Neural progenitor cell (in vitro differentiated cells): ENCODE results near the gene TMEM248. TPM values are rescaled to one million over a fixed set of nuclear protein-coding genes. Genes with fewer than 3 reads are reported as not detected.

Experiments
- DNase-seq: peaks from one replicate; pipeline ENCODE4 v3.0.0-alpha.2; 2016; ENCODE audit warnings: low spot score
- H2AFZ ChIP-seq: fragments of 200-600 bp; sonication (generic); replicated peaks from 2 replicates; pipeline ENCODE4 v1.6.1; 2016; ENCODE audit warnings: antibody characterized with exemption
- H3F3A ChIP-seq: fragments of 200-600 bp; sonication (generic); 2 replicates; pipeline ENCODE4 v1.6.1; 2016; ENCODE audit warnings: antibody characterized with exemption, low read depth
- H3K27ac ChIP-seq: fragments of 200-600 bp; sonication (generic); 2 replicates; pipeline ENCODE4 v1.5.1; 2016; ENCODE audit warnings: mild to moderate bottlenecking
- H3K27me3 ChIP-seq: fragments of 200-600 bp; sonication (generic); 2 replicates; pipeline ENCODE4 v1.6.1; 2016; ENCODE audit warnings: mild to moderate bottlenecking, moderate library complexity
- H3K36me3 ChIP-seq: fragments of 200-600 bp; sonication (generic); 2 replicates; pipeline ENCODE4 v1.5.1; 2016
- H3K4me1 ChIP-seq: fragments of 200-600 bp; sonication (generic); 2 replicates; pipeline ENCODE4 v1.6.1; 2016; ENCODE audit warnings: mixed run types
- H3K4me2 ChIP-seq: fragments of 200-600 bp; sonication (generic); 2 replicates; pipeline ENCODE4 v1.6.1; 2016
- H3K4me3 ChIP-seq: fragments of 200-600 bp; sonication (generic); 2 replicates; pipeline ENCODE4 v1.5.1; 2016
- H3K79me2 ChIP-seq: fragments of 200-600 bp; sonication (generic); 2 replicates; pipeline ENCODE4 v1.6.1; 2016; ENCODE audit warnings: low read depth
- H3K9ac ChIP-seq: fragments of 200-600 bp; sonication (generic); 2 replicates; pipeline ENCODE4 v1.6.1; 2016
- H3K9me3 ChIP-seq: fragments of 200-600 bp; sonication (generic); 2 replicates; pipeline ENCODE4 v1.5.1; 2016; ENCODE audit warnings: low read depth
- H4K20me1 ChIP-seq: fragments of 200-600 bp; sonication (generic); 2 replicates; pipeline ENCODE4 v1.6.1; 2016; ENCODE audit warnings: low read depth
- H3K27ac Mint-ChIP-seq: 3 replicates; pipeline ENCODE4 v1.8.0; 2021; ENCODE audit warnings: mixed read lengths
- H3K27me3 Mint-ChIP-seq: 2 replicates; pipeline ENCODE4 v1.8.0; 2022; ENCODE audit warnings: low read depth, mild to moderate bottlenecking, inconsistent platforms, moderate library complexity, mixed read lengths; ENCODE audit not compliant: insufficient read depth
- H3K36me3 Mint-ChIP-seq: 3 replicates; pipeline ENCODE4 v1.8.0; 2021; ENCODE audit warnings: mixed read lengths
- H3K4me1 Mint-ChIP-seq: 3 replicates; pipeline ENCODE4 v1.8.0; 2021; ENCODE audit warnings: mixed read lengths
- H3K4me3 Mint-ChIP-seq: 3 replicates; pipeline ENCODE4 v1.8.0; 2021; ENCODE audit warnings: mild to moderate bottlenecking, moderate library complexity, mixed read lengths
- H3K9me3 Mint-ChIP-seq: 3 replicates; pipeline ENCODE4 v1.8.0; 2020; ENCODE audit warnings: mixed read lengths
- EZH2 ChIP-seq: fragments of 200-600 bp; sonication (generic); IDR thresholded peaks from 2 replicates; pipeline ENCODE4 v1.6.1; 2017; ENCODE audit warnings: antibody characterized with exemption, mild to moderate bottlenecking, moderate library complexity
- EZH2phosphoT487 ChIP-seq: fragments of 200-600 bp; sonication (generic); IDR thresholded peaks from 2 replicates; pipeline ENCODE4 v1.6.1; 2017; ENCODE audit warnings: antibody characterized with exemption
- total RNA-seq: library from RNA; depleted of rRNA; stranded (reverse); fragments of >200 nt; gene quantifications from 2 replicates; pipeline ENCODE4 v1.2.3, GENCODE V29; 2015; ENCODE audit warnings: low replicate concordance
- TF ChIP-seq, protein P1 (sequence below): fragments of 200-600 bp; sonication (generic); IDR thresholded peaks from 2 replicates; pipeline ENCODE4 v1.5.1; 2017; ENCODE audit warnings: antibody characterized with exemption, mild to moderate bottlenecking

Gene TMEM248
- total RNA-seq, 1 donor from 2014 or later, result 59.9 TPM

GRCh38 chr7:66957595-66958290 is 36.7 kb downstream of the TMEM248 start:
- TF ChIP-seq EZH2phosphoT487 (no peak), EZH2 (no peak)
- TF ChIP-seq, protein P1, sequence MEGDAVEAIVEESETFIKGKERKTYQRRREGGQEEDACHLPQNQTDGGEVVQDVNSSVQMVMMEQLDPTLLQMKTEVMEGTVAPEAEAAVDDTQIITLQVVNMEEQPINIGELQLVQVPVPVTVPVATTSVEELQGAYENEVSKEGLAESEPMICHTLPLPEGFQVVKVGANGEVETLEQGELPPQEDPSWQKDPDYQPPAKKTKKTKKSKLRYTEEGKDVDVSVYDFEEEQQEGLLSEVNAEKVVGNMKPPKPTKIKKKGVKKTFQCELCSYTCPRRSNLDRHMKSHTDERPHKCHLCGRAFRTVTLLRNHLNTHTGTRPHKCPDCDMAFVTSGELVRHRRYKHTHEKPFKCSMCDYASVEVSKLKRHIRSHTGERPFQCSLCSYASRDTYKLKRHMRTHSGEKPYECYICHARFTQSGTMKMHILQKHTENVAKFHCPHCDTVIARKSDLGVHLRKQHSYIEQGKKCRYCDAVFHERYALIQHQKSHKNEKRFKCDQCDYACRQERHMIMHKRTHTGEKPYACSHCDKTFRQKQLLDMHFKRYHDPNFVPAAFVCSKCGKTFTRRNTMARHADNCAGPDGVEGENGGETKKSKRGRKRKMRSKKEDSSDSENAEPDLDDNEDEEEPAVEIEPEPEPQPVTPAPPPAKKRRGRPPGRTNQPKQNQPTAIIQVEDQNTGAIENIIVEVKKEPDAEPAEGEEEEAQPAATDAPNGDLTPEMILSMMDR, result no peak
- no peak for DNase-seq

GRCh38 chr7:66958538-66959350 is 37.7 kb downstream of the TMEM248 start:
- H4K20me1 ChIP-seq, result no peaks in the 10 kb centered on the region
- H2AFZ ChIP-seq, result no peak overlapping the region
- Mint-ChIP-seq H3K4me3 (no peak overlapping the region), H3K27me3 (peaks cover 2% of the 10 kb centered on the region), H3K27ac (peak overlapping the region; percentile 17), H3K36me3 (peaks cover 11% of the 10 kb centered on the region), H3K9me3 (no peaks in the 10 kb centered on the region), H3K4me1 (peaks cover 2% of the 10 kb centered on the region)
- TF ChIP-seq, protein P1, result no peak
- TF ChIP-seq EZH2, result no peak
- no peak for TF ChIP-seq EZH2phosphoT487
- no peak overlapping the region for H3K4me3 ChIP-seq
- H3K9me3 ChIP-seq, result no peaks in the 10 kb centered on the region
- H3K4me2 ChIP-seq, result no peak overlapping the region
- no peaks in the 10 kb centered on the region for H3K4me1 ChIP-seq
- DNase-seq, result no peak
- H3K9ac ChIP-seq, result no peak overlapping the region
- H3F3A ChIP-seq, result no peaks in the 10 kb centered on the region
- H3K27me3 ChIP-seq, result no peaks in the 10 kb centered on the region
- no peaks in the 10 kb centered on the region for H3K36me3 ChIP-seq
- H3K79me2 ChIP-seq, result no peaks in the 10 kb centered on the region
- H3K27ac ChIP-seq, result no peak overlapping the region

More at GRCh38 chr7:66957595-66958290, 36.7 kb downstream of the TMEM248 start:
- no peaks in the 10 kb centered on the region for H3K79me2 ChIP-seq
- no peaks in the 10 kb centered on the region for H4K20me1 ChIP-seq
- peaks cover 2% of the 10 kb centered on the region for H3K4me1 Mint-ChIP-seq
- H3K9me3 Mint-ChIP-seq, result no peaks in the 10 kb centered on the region
- H3F3A ChIP-seq, result no peaks in the 10 kb centered on the region
- H3K27ac Mint-ChIP-seq, result no peak overlapping the region
- peaks cover 11% of the 10 kb centered on the region for H3K36me3 Mint-ChIP-seq
- no peak overlapping the region for H2AFZ ChIP-seq
- H3K4me1 ChIP-seq, result no peaks in the 10 kb centered on the region
- no peak overlapping the region for H3K4me3 Mint-ChIP-seq
- H3K27me3 ChIP-seq, result no peaks in the 10 kb centered on the region
- H3K9me3 ChIP-seq, result no peaks in the 10 kb centered on the region
- no peak overlapping the region for H3K27ac ChIP-seq
- H3K4me2 ChIP-seq, result no peak overlapping the region
- no peaks in the 10 kb centered on the region for H3K36me3 ChIP-seq
- H3K9ac ChIP-seq, result no peak overlapping the region
- peaks cover 4% of the 10 kb centered on the region for H3K27me3 Mint-ChIP-seq
- no peak overlapping the region for H3K4me3 ChIP-seq

GRCh38 chr7:66960192-66960591 is 39.2 kb downstream of the TMEM248 start:
- H3K4me2 ChIP-seq, result no peak overlapping the region
- no peak overlapping the region for H3K4me3 ChIP-seq
- no peak overlapping the region for H2AFZ ChIP-seq
- DNase-seq, result no peak
- no peak overlapping the region for H3K27ac ChIP-seq
- H3K27me3 ChIP-seq, result no peaks in the 10 kb centered on the region
- no peaks in the 10 kb centered on the region for H3K36me3 ChIP-seq
- peaks cover 3% of the 10 kb centered on the region for H3K9me3 Mint-ChIP-seq
- no peaks in the 10 kb centered on the region for H3K9me3 ChIP-seq
- H3K9ac ChIP-seq, result no peak overlapping the region
- no peaks in the 10 kb centered on the region for H4K20me1 ChIP-seq
- H3F3A ChIP-seq, result no peaks in the 10 kb centered on the region
- peaks cover 2% of the 10 kb centered on the region for H3K4me1 Mint-ChIP-seq
- no peak overlapping the region for H3K27ac Mint-ChIP-seq
- H3K79me2 ChIP-seq, result no peaks in the 10 kb centered on the region
- no peaks in the 10 kb centered on the region for H3K4me1 ChIP-seq
- H3K4me3 Mint-ChIP-seq, result no peak overlapping the region
- H3K36me3 Mint-ChIP-seq, result peaks cover 12% of the 10 kb centered on the region
- TF ChIP-seq, protein P1, result no peak
- TF ChIP-seq EZH2phosphoT487 (no peak), EZH2 (no peak)
- H3K27me3 Mint-ChIP-seq, result peaks cover 9% of the 10 kb centered on the region
